Kidney epithelial cell (primary cell): Measurements from ENCODE around the gene COLEC11. TPM values are rescaled to one million over a fixed set of nuclear protein-coding genes. Genes with fewer than 3 reads are reported as not detected.

ENCODE experiments used
- DNase-seq: peaks from one replicate; pipeline ENCODE4 v3.0.0-alpha.2; 2010; ENCODE audit warnings: low read depth
- H3K27me3 ChIP-seq: 2 replicates; pipeline ENCODE4 v1.6.0; 2011; ENCODE audit warnings: low read length; ENCODE audit not compliant: control insufficient read depth, insufficient read depth
- H3K36me3 ChIP-seq: 2 replicates; pipeline ENCODE4 v1.5.1; 2011; ENCODE audit warnings: low read length; ENCODE audit not compliant: control insufficient read depth, insufficient read depth
- H3K4me3 ChIP-seq: 2 replicates; pipeline ENCODE4 v1.5.1; 2011; ENCODE audit warnings: low read depth, mild to moderate bottlenecking, control low read depth, low read length
- CTCF ChIP-seq: IDR thresholded peaks from 2 replicates; pipeline ENCODE4 v1.5.1; 2011; ENCODE audit warnings: mild to moderate bottlenecking, moderate library complexity, low read length, control low read depth, inconsistent platforms; ENCODE audit not compliant: insufficient read depth, poor library complexity, severe bottlenecking
- total RNA-seq: library from RNA; depleted of rRNA; stranded (reverse); fragments of >200 nt; gene quantifications from 2 replicates; pipeline ENCODE4 v1.2.3, GENCODE V29; 2015

The COLEC11 gene
- total RNA-seq, 1 donor from 2014 or later, result not detected

- TF ChIP-seq CTCF, result no peak
- Histone ChIP-seq H3K4me3 (no peak overlapping the region), H3K36me3 (no peaks in the 10 kb centered on the region), H3K27me3 (no peaks in the 10 kb centered on the region)
- DNase-seq, result no peak
Observed at GRCh38 chr2:3661149-3661660, 66.3 kb downstream of the COLEC11 start.

- no peaks in the 10 kb centered on the region for H3K27me3 ChIP-seq
- no peak overlapping the region for H3K4me3 ChIP-seq
- TF ChIP-seq CTCF, result no peak
- no peak for DNase-seq
- no peaks in the 10 kb centered on the region for H3K36me3 ChIP-seq
Observed at GRCh38 chr2:3662239-3662638, 67.3 kb downstream of the COLEC11 start.

- no peak for TF ChIP-seq CTCF
- DNase-seq, result no peak
- Histone ChIP-seq H3K36me3 (no peaks in the 10 kb centered on the region), H3K27me3 (no peaks in the 10 kb centered on the region), H3K4me3 (no peak overlapping the region)
Observed at GRCh38 chr2:3664118-3664517, 69.2 kb downstream of the COLEC11 start.

- no peak for DNase-seq
Observed at GRCh38 chr2:3664925-3665324, 70.0 kb downstream of the COLEC11 start.

GRCh38 chr2:3665886-3666612 lies 71.1 kb downstream of the COLEC11 start:
- no peaks in the 10 kb centered on the region for H3K36me3 ChIP-seq
- no peak for DNase-seq

More at GRCh38 chr2:3664925-3665324, 70.0 kb downstream of the COLEC11 start:
- Histone ChIP-seq H3K36me3 (no peaks in the 10 kb centered on the region), H3K4me3 (no peak overlapping the region), H3K27me3 (no peaks in the 10 kb centered on the region)
- TF ChIP-seq CTCF, result no peak

More at GRCh38 chr2:3665886-3666612, 71.1 kb downstream of the COLEC11 start:
- no peak for TF ChIP-seq CTCF
- Histone ChIP-seq H3K4me3 (no peak overlapping the region), H3K27me3 (no peaks in the 10 kb centered on the region)
